Measurements from ENCODE around the gene ADCK1. TPM values are rescaled to one million over a fixed set of nuclear protein-coding genes. Genes with fewer than 3 reads are reported as not detected.
"Not testable (repeated sequence)": the region's sequence is repeated elsewhere in the genome, so short reads cannot be mapped to it uniquely, and the experiment has no call there.

Gene ADCK1
- total and polyA plus RNA-seq, 2 of the 13 experiments (the other 11 are each of a cell fraction or from before 2014, with no cell fraction given), result 3.9 to 6.3 TPM

DNA sequence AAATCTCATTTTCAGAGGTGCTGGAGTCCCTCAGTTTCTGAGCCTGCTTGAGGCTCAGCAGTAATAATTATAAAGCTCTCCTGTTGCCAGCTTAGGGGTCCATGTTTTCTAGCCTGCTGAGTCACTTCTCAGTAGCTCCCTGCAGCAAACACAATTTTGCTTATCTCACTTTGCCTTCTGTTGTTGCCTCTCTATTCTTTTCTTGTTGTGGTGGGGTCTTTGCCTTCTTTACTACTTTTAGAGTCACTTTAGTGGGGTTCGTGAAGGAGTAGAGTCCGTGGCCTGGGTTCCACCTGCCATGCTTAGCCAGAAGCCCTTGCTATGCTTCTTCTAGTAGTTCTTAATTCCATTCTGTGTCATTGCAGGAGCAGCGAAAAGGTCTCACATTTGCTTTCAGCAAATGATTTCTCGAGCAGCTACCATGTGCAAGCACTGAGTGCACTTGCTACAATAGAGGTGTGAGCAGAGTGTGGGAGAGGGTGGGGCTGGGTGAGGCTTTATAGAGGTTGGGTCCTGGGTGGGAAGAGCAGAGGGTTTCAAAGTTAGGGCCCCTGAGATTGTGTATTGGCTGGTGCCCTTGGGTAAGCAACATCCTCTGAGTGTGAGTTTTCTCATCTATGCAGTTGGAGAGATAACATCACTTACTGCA, 114.3 kb downstream of the ADCK1 start:
- no peaks in the 10 kb centered on the region for H3K79me2 ChIP-seq (ENCODE audit: insufficient read depth, low read length)
- no peaks in the 10 kb centered on the region for H4K20me1 ChIP-seq (ENCODE audit: insufficient read depth, low read length)
- H3K9ac ChIP-seq (ENCODE audit: insufficient read depth, low read depth, low read length), result no peak overlapping the region
- no peaks in the 10 kb centered on the region for H3K36me3 ChIP-seq (replicated peaks in 1 of 2; ENCODE audit: control insufficient read depth in 1 of 2, insufficient read depth in 2 of 2, low read length in 2 of 2)
- DNase-seq (ENCODE audit: low spot score) (no peak), ATAC-seq (no peak), FAIRE-seq (no peak)
- intact Hi-C loops (cut with micrococcal nuclease; ENCODE audit: unreplicated experiment), result no loop called here
- H3K4me3 ChIP-seq (replicated peaks in 1 of 3; ENCODE audit: insufficient read depth in 1 of 3, low read depth in 2 of 3, low read length in 3 of 3), result no peak overlapping the region
- no peak overlapping the region for H2AFZ ChIP-seq (ENCODE audit: low read length)
- no peaks in the 10 kb centered on the region for H3K27me3 ChIP-seq (ENCODE audit: control insufficient read depth in 1 of 2, insufficient read depth in 2 of 2, low read length in 2 of 2)
- no peak overlapping the region for H3K27ac ChIP-seq (ENCODE audit: extremely low read length, insufficient read depth, low read length)
- no peak overlapping the region for H3K4me2 ChIP-seq (ENCODE audit: low read depth, low read length)
- H3K9me3 ChIP-seq (ENCODE audit: low read length), result no peaks in the 10 kb centered on the region
- ChIA-PET POLR2A (no interaction called here), CTCF (ENCODE audit: low intra/inter-chr PET ratio, low total read pairs) (no interaction called here)
- in situ Hi-C loops (cut with HindIII; ENCODE audit: extremely low pct_ligation_motif_present, low pct_unique_long_range_greater_than_20kb), result no loop called here
- BruUV-seq (replicated peaks), result no TSS peak
- WGBS (ENCODE audit: low lambda C conversion rate), result 100% methylated on average over 4 of the region's 4 CpGs
- H3K4me1 ChIP-seq (ENCODE audit: insufficient read depth, low read length), result 0 out of 2 replicates have a peak, but pooled peaks cover 8% of the 10 kb centered on the region
- TF ChIP-seq IKZF4 (CRISPR knock-in tag; IDR thresholded peaks at IDR 0.05; ENCODE audit: borderline replicate concordance, low read depth, not compliant biosample characterization) (no peak), KAT7 (CRISPR knock-in tag; IDR thresholded peaks at IDR 0.05; ENCODE audit: borderline replicate concordance) (no peak), PAX8 (CRISPR knock-in tag; IDR thresholded peaks at IDR 0.05; ENCODE audit: borderline replicate concordance) (no peak), NR2F2 (IDR thresholded peaks at IDR 0.05; ENCODE audit: borderline replicate concordance, low read depth) (no peak), ZNF674 (CRISPR knock-in tag; IDR thresholded peaks at IDR 0.05; ENCODE audit: low read depth) (no peak)
- TF ChIP-seq, protein P1, sequence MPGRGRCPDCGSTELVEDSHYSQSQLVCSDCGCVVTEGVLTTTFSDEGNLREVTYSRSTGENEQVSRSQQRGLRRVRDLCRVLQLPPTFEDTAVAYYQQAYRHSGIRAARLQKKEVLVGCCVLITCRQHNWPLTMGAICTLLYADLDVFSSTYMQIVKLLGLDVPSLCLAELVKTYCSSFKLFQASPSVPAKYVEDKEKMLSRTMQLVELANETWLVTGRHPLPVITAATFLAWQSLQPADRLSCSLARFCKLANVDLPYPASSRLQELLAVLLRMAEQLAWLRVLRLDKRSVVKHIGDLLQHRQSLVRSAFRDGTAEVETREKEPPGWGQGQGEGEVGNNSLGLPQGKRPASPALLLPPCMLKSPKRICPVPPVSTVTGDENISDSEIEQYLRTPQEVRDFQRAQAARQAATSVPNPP (CRISPR knock-in tag; IDR thresholded peaks at IDR 0.05), result no peak

DNA sequence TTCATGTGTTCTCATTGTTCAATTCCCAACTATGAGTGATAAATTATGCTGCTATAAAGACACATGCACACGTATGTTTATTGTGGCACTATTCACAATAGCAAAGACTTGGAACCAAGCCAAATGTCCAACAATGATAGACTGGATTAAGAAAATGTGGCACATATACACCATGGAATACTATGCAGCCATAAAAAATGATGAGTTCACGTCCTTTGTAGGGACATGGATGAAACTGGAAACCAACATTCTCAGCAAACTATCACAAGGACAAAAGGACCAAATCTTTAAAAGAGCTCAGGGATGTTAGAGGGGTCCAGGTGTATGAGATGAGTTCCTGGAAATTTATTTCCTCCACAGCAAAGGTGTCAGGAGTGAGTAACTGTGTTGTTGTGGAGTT, 115.5 kb downstream of the ADCK1 start:
- H3K4me1 ChIP-seq (ENCODE audit: insufficient read depth, low read length); DNase-seq (ENCODE audit: low spot score); intact Hi-C loops (cut with micrococcal nuclease; ENCODE audit: unreplicated experiment); H3K9me3 ChIP-seq (ENCODE audit: low read length); BruUV-seq (replicated peaks); H3K36me3 ChIP-seq (replicated peaks in 1 of 2; ENCODE audit: control insufficient read depth in 1 of 2, insufficient read depth in 2 of 2, low read length in 2 of 2); CTCF ChIA-PET (ENCODE audit: low intra/inter-chr PET ratio, low total read pairs); H3K27me3 ChIP-seq (ENCODE audit: control insufficient read depth in 1 of 2, insufficient read depth in 2 of 2, low read length in 2 of 2); H4K20me1 ChIP-seq (ENCODE audit: insufficient read depth, low read length); H3K27ac ChIP-seq (ENCODE audit: extremely low read length, insufficient read depth, low read length); FAIRE-seq; POLR2A ChIA-PET; in situ Hi-C loops (cut with HindIII; ENCODE audit: extremely low pct_ligation_motif_present, low pct_unique_long_range_greater_than_20kb); H3K9ac ChIP-seq (ENCODE audit: insufficient read depth, low read depth, low read length); H2AFZ ChIP-seq (ENCODE audit: low read length); H3K4me3 ChIP-seq (replicated peaks in 1 of 3; ENCODE audit: insufficient read depth in 1 of 3, low read depth in 2 of 3, low read length in 3 of 3); H3K79me2 ChIP-seq (ENCODE audit: insufficient read depth, low read length); H3K4me2 ChIP-seq (ENCODE audit: low read depth, low read length); ATAC-seq: not testable (repeated sequence)
- 96% methylated on average over 2 of the region's 2 CpGs for WGBS (ENCODE audit: low lambda C conversion rate)

Measured in HepG2 (cell line).